Effector memory CD4-positive, alpha-beta T cell (primary cell): ENCODE data around the gene BRWD1.

Experiments used
- DNase-seq, 3 donors: peaks; one replicate each; pipeline ENCODE4 v3.0.0-alpha.2; 2020
- H3K27ac ChIP-seq: 2 replicates; pipeline ENCODE4 v1.7.0; 2013; ENCODE audit warnings: mild to moderate bottlenecking, low read length, moderate library complexity; ENCODE audit not compliant: insufficient read depth, poor library complexity, severe bottlenecking
- H3K27me3 ChIP-seq: replicated peaks from 2 replicates; pipeline ENCODE4 v1.7.0; 2013; ENCODE audit warnings: mild to moderate bottlenecking, low read length; ENCODE audit not compliant: insufficient read depth, control insufficient read depth, poor library complexity, severe bottlenecking
- H3K36me3 ChIP-seq: 2 replicates; pipeline ENCODE4 v1.7.0; 2013; ENCODE audit warnings: mild to moderate bottlenecking, low read length, moderate library complexity; ENCODE audit not compliant: control insufficient read depth, insufficient read depth
- H3K4me1 ChIP-seq: 2 replicates; pipeline ENCODE4 v1.7.0; 2013; ENCODE audit warnings: low read length, mild to moderate bottlenecking; ENCODE audit not compliant: control insufficient read depth, insufficient read depth, poor library complexity, severe bottlenecking
- H3K4me3 ChIP-seq: 2 replicates; pipeline ENCODE4 v1.7.0; 2013; ENCODE audit warnings: low read length, low read depth, mild to moderate bottlenecking; ENCODE audit not compliant: insufficient read depth, poor library complexity, severe bottlenecking
- H3K9me3 ChIP-seq: 2 replicates; pipeline ENCODE4 v1.7.0; 2013; ENCODE audit warnings: mild to moderate bottlenecking, low read length, moderate library complexity; ENCODE audit not compliant: control insufficient read depth

BRWD1 gene

DNA sequence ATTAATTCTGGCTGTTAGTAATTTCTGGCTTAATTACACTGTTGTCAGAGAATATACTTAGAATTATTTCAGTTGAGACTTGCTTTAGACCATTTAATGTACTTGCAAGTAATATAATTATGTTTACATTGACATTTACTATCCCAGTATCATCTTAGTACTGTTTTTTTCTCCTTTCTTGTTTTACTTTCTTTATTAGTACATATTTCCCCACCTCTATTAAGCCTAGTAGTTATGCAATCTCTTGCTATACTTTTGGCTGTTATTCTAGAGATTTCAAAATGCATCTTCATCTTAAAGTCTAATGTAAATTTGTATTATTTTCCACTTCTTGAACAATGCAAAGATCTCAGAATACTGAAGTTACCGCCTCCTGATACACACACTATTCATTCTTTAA lies 24.4 kb downstream of the BRWD1 start:
- Histone ChIP-seq H3K9me3 (no peaks in the 10 kb centered on the region), H3K27ac (no peak overlapping the region), H3K4me1 (no peaks in the 10 kb centered on the region), H3K27me3 (no peaks in the 10 kb centered on the region), H3K36me3 (peaks cover 22% of the 10 kb centered on the region), H3K4me3 (no peak overlapping the region)
- DNase-seq: no peak

DNA sequence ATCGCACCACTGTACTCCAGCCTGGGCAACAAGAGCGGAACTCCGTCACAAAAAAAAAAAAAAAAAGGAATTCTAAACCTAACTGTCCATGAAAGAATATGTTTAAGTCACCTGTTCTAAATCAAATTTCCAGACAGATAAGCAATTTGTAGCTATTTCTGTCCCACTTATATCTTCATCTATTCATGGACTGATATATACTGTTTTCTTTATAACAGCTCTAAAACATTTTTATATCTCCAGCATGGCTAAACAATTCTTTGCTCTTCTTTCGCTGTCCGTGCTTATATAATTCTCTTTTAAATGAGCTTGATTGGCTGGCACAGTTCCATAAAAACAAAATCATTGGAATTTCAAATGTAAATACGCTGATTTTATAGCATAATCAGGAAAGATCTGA lies 30.5 kb downstream of the BRWD1 start:
- no peaks in the 10 kb centered on the region for H3K9me3 ChIP-seq
- H3K4me1 ChIP-seq: no peaks in the 10 kb centered on the region
- no peak overlapping the region for H3K27ac ChIP-seq
- no peaks in the 10 kb centered on the region for H3K27me3 ChIP-seq
- no peak for DNase-seq
- peaks cover 7% of the 10 kb centered on the region for H3K36me3 ChIP-seq
- H3K4me3 ChIP-seq: no peak overlapping the region

DNA sequence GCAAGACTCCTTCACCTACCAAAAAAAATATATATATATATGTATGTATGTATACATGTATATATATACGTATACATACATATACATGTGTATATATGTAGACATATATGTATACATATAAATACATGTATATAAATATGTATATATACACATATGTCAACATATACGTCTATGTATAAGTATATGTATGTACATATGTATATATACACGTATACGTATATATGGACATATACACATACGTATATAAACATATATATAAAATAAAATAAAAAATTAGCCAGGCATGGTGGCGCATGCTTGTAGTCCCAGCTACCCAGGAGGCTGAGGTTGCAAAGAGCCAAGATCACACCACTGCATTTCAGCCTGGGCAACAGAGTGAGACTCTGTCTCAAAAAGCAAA lies 31.6 kb downstream of the BRWD1 start:
- Histone ChIP-seq H3K27me3 (no peaks in the 10 kb centered on the region), H3K4me1 (no peaks in the 10 kb centered on the region), H3K27ac (no peak overlapping the region), H3K9me3 (no peaks in the 10 kb centered on the region), H3K36me3 (peaks cover 11% of the 10 kb centered on the region), H3K4me3 (no peak overlapping the region)
- DNase-seq: no peak

DNA sequence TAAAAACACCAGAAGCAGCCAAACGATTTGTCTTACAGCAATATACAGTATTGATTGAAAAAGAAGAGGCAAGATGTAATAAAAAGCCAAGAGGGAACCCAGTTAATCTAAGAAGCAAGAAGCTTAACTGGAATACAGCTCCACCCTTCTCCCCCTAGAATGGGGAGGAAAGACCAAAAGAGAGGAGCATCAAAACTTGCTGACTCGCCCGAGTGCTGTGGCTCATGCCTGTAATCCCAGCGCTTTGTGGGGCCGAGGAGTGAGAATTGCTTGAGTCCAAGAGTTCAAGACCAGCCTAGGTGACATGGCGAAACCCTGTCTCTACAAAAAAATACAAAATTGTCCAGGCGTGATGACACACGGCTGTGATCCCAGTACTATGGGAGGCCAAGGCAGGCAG lies 32.2 kb downstream of the BRWD1 start:
- Histone ChIP-seq H3K27ac (no peak overlapping the region), H3K9me3 (no peaks in the 10 kb centered on the region), H3K4me3 (no peak overlapping the region), H3K27me3 (no peaks in the 10 kb centered on the region), H3K36me3 (peaks cover 15% of the 10 kb centered on the region), H3K4me1 (no peaks in the 10 kb centered on the region)
- DNase-seq: no peak

DNA sequence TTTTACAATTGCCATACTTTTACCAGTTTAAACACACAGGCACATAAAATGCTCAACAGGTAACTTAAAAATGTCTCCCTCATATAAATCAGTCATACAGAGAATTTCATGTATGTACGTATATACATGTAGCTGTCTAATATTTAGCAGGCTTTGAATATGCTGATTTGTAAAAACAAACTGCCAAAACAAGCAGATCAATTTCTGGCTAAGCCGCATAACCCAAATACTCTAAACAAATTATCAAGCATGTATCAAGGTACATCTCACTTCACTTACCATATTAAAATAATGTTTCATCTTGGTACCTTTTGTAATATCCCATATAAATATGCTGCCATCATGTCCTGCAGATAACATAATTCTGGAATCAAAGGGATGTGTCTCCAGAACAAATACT lies 43.8 kb downstream of the BRWD1 start:
- H3K27me3 ChIP-seq: no peaks in the 10 kb centered on the region
- no peak overlapping the region for H3K4me3 ChIP-seq
- H3K36me3 ChIP-seq: peaks cover 54% of the 10 kb centered on the region
- H3K27ac ChIP-seq: no peak overlapping the region
- no peak for DNase-seq
- no peaks in the 10 kb centered on the region for H3K9me3 ChIP-seq
- H3K4me1 ChIP-seq: no peaks in the 10 kb centered on the region

DNA sequence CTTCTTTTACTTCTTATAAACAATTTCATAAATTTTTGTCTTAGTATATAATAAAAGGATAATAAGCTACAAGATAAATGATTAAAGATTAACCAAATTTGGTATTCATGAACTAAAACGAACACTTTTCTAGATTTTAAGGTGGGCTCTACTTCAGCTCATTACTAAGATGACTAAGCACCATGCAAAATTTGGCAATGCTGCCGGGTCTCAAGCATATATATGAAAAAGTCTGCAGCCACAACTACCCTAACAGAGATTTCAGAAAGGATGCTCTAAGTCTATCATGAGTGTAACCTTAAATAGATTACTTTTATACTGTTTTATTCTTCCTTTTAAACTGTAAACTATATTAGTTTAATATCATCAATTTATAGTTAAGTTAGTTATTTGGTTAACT lies 47.8 kb downstream of the BRWD1 start:
- no peaks in the 10 kb centered on the region for H3K4me1 ChIP-seq
- peaks cover 47% of the 10 kb centered on the region for H3K36me3 ChIP-seq
- no peak for DNase-seq
- H3K4me3 ChIP-seq: no peak overlapping the region
- no peaks in the 10 kb centered on the region for H3K9me3 ChIP-seq
- no peak overlapping the region for H3K27ac ChIP-seq
- no peaks in the 10 kb centered on the region for H3K27me3 ChIP-seq

DNA sequence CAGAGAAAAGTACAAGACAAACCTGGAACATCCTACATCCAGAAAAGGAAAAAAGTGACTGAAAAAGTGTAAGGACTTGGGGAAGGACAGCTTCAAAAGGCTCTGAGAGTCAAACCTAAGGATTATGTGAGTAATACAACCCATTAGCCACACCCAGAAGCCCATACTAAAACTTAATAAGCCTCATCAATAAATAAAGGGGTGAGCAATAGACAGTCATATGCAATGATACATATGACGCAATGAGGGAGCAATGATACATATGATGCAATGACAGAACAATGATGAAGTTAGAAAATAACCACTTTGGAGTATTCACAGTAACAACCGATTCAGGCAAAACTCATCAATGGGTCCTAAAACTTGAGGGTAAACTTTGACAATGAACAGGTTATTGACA lies 50.1 kb downstream of the BRWD1 start:
- Histone ChIP-seq H3K9me3 (no peaks in the 10 kb centered on the region), H3K36me3 (peaks cover 49% of the 10 kb centered on the region), H3K4me1 (no peaks in the 10 kb centered on the region), H3K4me3 (no peak overlapping the region), H3K27me3 (no peaks in the 10 kb centered on the region), H3K27ac (no peak overlapping the region)
- no peak for DNase-seq

DNA sequence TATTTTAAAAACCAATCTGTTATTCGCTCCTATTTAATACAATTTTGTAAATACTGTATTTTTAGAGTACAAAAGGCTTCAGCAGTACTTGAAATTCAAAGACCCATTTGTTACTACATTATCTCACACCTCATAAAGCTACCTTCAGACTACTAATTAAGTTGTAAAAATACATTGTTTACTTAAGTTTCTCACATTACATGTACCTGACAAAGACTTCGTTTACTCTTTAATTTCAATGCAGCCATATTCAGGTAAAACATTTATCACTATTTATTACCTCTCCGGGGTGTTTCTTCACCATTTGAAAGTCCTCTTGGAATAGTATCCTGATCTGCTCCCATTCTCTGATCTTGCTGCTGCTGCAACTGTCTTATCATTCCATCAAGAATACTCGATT lies 55.2 kb downstream of the BRWD1 start:
- peaks cover 57% of the 10 kb centered on the region for H3K36me3 ChIP-seq
- DNase-seq: no peak

DNA sequence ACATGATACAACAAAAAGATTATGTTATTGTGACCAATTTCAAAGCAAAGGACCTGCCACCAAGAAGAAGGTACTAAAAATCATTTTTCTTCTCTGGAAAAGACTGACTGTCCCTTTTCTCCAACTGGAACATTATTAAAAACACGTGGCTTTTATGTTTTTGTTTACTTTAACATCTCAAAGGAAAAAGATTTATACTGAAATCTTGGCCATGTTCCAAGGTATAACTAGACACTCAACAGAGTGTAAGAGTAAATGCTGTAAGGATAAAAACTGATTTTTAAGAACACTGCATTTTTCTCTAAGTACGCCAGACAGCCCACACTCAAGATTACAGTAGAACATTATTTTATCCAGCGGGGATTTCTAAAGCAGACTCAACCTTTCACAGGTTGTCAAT lies 62.1 kb downstream of the BRWD1 start:
- Histone ChIP-seq H3K27me3 (no peaks in the 10 kb centered on the region), H3K4me3 (no peak overlapping the region), H3K27ac (no peak overlapping the region), H3K9me3 (no peaks in the 10 kb centered on the region), H3K4me1 (no peaks in the 10 kb centered on the region), H3K36me3 (peaks cover 66% of the 10 kb centered on the region)
- no peak for DNase-seq

More for the DNA sequence above, 55.2 kb downstream of the BRWD1 start:
- Histone ChIP-seq H3K4me1 (no peaks in the 10 kb centered on the region), H3K4me3 (no peak overlapping the region), H3K27me3 (no peaks in the 10 kb centered on the region), H3K9me3 (no peaks in the 10 kb centered on the region), H3K27ac (no peak overlapping the region)

DNA sequence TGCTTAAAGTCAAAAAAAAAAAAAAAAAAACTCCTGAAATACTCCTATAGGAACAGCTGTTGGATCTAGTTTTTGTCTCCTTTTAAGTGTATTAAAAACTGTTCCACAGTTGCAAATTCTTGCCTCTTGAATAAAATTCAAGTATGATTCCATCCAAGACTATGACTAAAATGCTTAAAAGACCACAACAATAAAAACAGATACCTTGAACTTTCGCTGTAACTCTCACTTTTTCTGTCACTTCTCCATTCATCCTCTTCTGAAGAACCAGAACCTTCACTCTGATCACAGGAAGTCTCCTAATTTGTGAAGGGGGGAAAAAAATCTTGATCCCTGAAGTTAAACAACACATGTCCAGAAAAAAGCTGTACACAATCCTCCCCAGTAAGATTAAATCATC lies 75.2 kb downstream of the BRWD1 start:
- Histone ChIP-seq H3K27me3 (no peaks in the 10 kb centered on the region), H3K4me1 (no peaks in the 10 kb centered on the region), H3K27ac (no peak overlapping the region), H3K4me3 (no peak overlapping the region), H3K9me3 (no peaks in the 10 kb centered on the region), H3K36me3 (peaks cover 45% of the 10 kb centered on the region)
- no peak for DNase-seq

DNA sequence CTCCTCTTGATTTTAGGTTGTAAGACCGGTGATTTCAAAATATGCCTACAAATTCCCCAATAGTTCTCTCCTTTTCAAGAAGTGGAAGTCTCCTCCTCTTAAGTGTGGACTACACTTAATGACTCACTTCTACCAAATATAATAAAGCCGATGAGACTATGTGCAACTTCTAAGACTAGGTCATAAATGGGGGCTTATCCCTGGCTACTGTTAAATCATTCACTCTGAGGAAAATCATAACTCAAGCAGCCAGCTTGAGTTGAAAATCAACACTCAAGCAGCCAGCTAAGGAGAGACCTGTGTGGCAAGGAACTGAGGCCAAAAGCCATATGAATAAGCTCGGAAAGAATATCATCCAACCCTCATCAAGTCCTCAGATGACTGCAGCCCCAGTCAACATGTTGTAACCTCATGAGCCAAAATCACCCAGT lies 80.6 kb downstream of the BRWD1 start:
- Histone ChIP-seq H3K4me1 (no peaks in the 10 kb centered on the region), H3K4me3 (no peak overlapping the region), H3K36me3 (peaks cover 35% of the 10 kb centered on the region), H3K27me3 (no peaks in the 10 kb centered on the region), H3K9me3 (no peaks in the 10 kb centered on the region), H3K27ac (no peak overlapping the region)
- DNase-seq: no peak
